B cell (primary cell): ENCODE data around the gene CSNK2A2. TPM values are rescaled to one million over a fixed set of nuclear protein-coding genes. Genes with fewer than 3 reads are reported as not detected.

ENCODE experiments used
- ATAC-seq: fragments of 200-7000 bp; cut with Tn5 transposase; one replicate; pipeline ENCODE4 v1.10.0; 2021; ENCODE audit warnings: low read depth, mild to moderate bottlenecking, moderate number of reproducible peaks, moderate library complexity
- CTCF ChIA-PET: fragments of 350-600 bp; sonication (Branson Sonifier 250); formaldehyde crosslinking; loops from one replicate; lab custom pipeline; 2021; ENCODE audit warnings: antibody characterized with exemption, inconsistent platforms; lab: Charles Lee
- POLR2A ChIA-PET: fragments of 350-600 bp; sonication (Branson Sonifier 250); formaldehyde crosslinking; loops from one replicate; lab custom pipeline; 2021; ENCODE audit warnings: antibody characterized with exemption; lab: Charles Lee
- DNase-seq: peaks from one replicate; pipeline ENCODE4 v3.0.0; 2013
- H2AFZ ChIP-seq: 2 replicates; pipeline ENCODE4 v1.6.1; 2012; ENCODE audit warnings: mild to moderate bottlenecking, low read depth, low read length; ENCODE audit not compliant: insufficient read depth, poor library complexity, severe bottlenecking
- H3K27ac ChIP-seq, 2 donors: 1 replicate in 1 of 2; 2 replicates in 1 of 2; pipeline ENCODE4 v1.5.1; 2012 to 2013; ENCODE audit warnings: low read length in 2 of 2, mild to moderate bottlenecking in 2 of 2, moderate library complexity in 1 of 2
- H3K27me3 ChIP-seq, 4 experiments: fragments of 200-600 bp in 1 of 4; sonication (generic) in 1 of 4; replicated peaks in 1 of 4; 1 replicate in 2 of 4; 2 replicates in 2 of 4; pipeline versions ENCODE4 v1.6.1 to v1.7.0; 2013 to 2016; ENCODE audit warnings: low read length in 3 of 4, mild to moderate bottlenecking in 2 of 4, mixed read lengths in 1 of 4, moderate library complexity in 1 of 4; ENCODE audit not compliant: insufficient read depth in 4 of 4, control insufficient read depth in 3 of 4; ENCODE audit errors: control extremely low read depth in 1 of 4
- H3K36me3 ChIP-seq, 2 experiments: replicated peaks in 1 of 2; 1 replicate in 1 of 2; 2 replicates in 1 of 2; pipeline versions ENCODE4 v1.6.1 to v1.7.1; 2013; ENCODE audit warnings: low read length in 1 of 2; ENCODE audit not compliant: insufficient read depth in 2 of 2, control insufficient read depth in 1 of 2; ENCODE audit errors: control extremely low read depth in 1 of 2, extremely low read depth in 1 of 2
- H3K4me1 ChIP-seq, 2 donors: fragments of 200-600 bp in 1 of 2; sonication (generic) in 1 of 2; 1 replicate in 1 of 2; 2 replicates in 1 of 2; pipeline versions ENCODE4 v1.5.1 to v1.6.1; 2013 to 2017; ENCODE audit warnings: low read length in 2 of 2; ENCODE audit not compliant: control insufficient read depth in 2 of 2, insufficient read depth in 2 of 2
- H3K4me2 ChIP-seq: replicated peaks from 2 replicates; pipeline ENCODE3; 2012; ENCODE audit warnings: mild to moderate bottlenecking, low read depth, low read length; ENCODE audit not compliant: poor library complexity, severe bottlenecking
- H3K4me3 ChIP-seq, 5 experiments: fragments of 200-600 bp in 1 of 5; sonication (generic) in 1 of 5; 1 replicate in 3 of 5; 2 replicates in 2 of 5; pipeline versions ENCODE4 v1.5.1 to v1.7.0; 2011 to 2016; ENCODE audit warnings: low read length in 4 of 5, mild to moderate bottlenecking in 4 of 5, low read depth in 2 of 5, control low read depth in 1 of 5, moderate library complexity in 1 of 5; ENCODE audit not compliant: insufficient read depth in 1 of 5; ENCODE audit errors: control extremely low read depth in 1 of 5, extremely low read depth in 1 of 5
- H3K79me2 ChIP-seq: fragments of 200-600 bp; sonication (generic); one replicate; pipeline ENCODE4 v1.6.0; 2016; ENCODE audit warnings: low read length; ENCODE audit not compliant: control insufficient read depth, insufficient read depth
- H3K9ac ChIP-seq: fragments of 200-600 bp; sonication (generic); 2 replicates; pipeline ENCODE4 v1.6.1; 2017; ENCODE audit warnings: mild to moderate bottlenecking, low read length, moderate library complexity
- H3K9me3 ChIP-seq, 3 donors: one replicate each; pipeline versions ENCODE4 v1.6.1 to v1.7.1; 2013; ENCODE audit warnings: low read length in 2 of 3; ENCODE audit not compliant: control insufficient read depth in 2 of 3, insufficient read depth in 1 of 3; ENCODE audit errors: control extremely low read depth in 1 of 3
- H4K20me1 ChIP-seq: 2 replicates; pipeline ENCODE4 v1.6.0; 2012; ENCODE audit warnings: mild to moderate bottlenecking, low read length; ENCODE audit not compliant: insufficient read depth, control insufficient read depth, poor library complexity, severe bottlenecking
- H3K27ac Mint-ChIP-seq: one replicate; pipeline ENCODE4 v1.8.0; 2021; ENCODE audit warnings: mixed read lengths
- H3K27me3 Mint-ChIP-seq: one replicate; pipeline ENCODE4 v1.8.0; 2021; ENCODE audit warnings: mixed read lengths
- H3K4me1 Mint-ChIP-seq: one replicate; pipeline ENCODE4 v1.8.0; 2021; ENCODE audit warnings: mixed read lengths
- H3K4me3 Mint-ChIP-seq: one replicate; pipeline ENCODE4 v1.8.0; 2021; ENCODE audit warnings: mixed read lengths
- H3K9me3 Mint-ChIP-seq: one replicate; pipeline ENCODE4 v1.8.0; 2022; ENCODE audit warnings: mixed read lengths; ENCODE audit not compliant: insufficient read depth
- CTCF ChIP-seq: fragments of 200-600 bp; IDR thresholded peaks from one replicate; pipeline ENCODE4 v1.8.0; 2022; ENCODE audit warnings: antibody characterized with exemption, mild to moderate bottlenecking
- EZH2 ChIP-seq: IDR thresholded peaks from 2 replicates; pipeline ENCODE4 v1.6.1; 2012; ENCODE audit warnings: borderline replicate concordance, low read depth, mild to moderate bottlenecking, moderate library complexity, low read length; ENCODE audit not compliant: insufficient read depth, poor library complexity, severe bottlenecking
- WGBS: methylation state at CpG from one replicate; pipeline ENCODE4 v1.1.5; 2013; ENCODE audit warnings: missing lambda C conversion rate; ENCODE audit not compliant: insufficient coverage; 5-methylcytosine and 5-hydroxymethylcytosine counted together
- intact Hi-C: fragments of 100-400 bp; cut with micrococcal nuclease; formaldehyde crosslinking; loops from one replicate; pipeline ENCODE4 v1.10.0; 2022
- polyA plus RNA-seq: library from polyadenylated mRNA; depleted of rRNA; stranded (reverse); fragments of >200 nt; gene quantifications from 2 replicates; pipeline ENCODE4 v1.2.3, GENCODE V29; 2012
- total RNA-seq, 2 donors: library from RNA; stranded (reverse); fragments of 120-200 nt in 1 of 2; gene quantifications; 1 replicate in 1 of 2; 2 replicates in 1 of 2; pipeline versions ENCODE4 v1.2.3 to v1.2.4, GENCODE V29; 2013 to 2022

The CSNK2A2 gene
- total and polyA plus RNA-seq, 2 donors (not counting 1 experiment from before 2014, with no cell fraction given), result 21.3 to 69.4 TPM

DNA sequence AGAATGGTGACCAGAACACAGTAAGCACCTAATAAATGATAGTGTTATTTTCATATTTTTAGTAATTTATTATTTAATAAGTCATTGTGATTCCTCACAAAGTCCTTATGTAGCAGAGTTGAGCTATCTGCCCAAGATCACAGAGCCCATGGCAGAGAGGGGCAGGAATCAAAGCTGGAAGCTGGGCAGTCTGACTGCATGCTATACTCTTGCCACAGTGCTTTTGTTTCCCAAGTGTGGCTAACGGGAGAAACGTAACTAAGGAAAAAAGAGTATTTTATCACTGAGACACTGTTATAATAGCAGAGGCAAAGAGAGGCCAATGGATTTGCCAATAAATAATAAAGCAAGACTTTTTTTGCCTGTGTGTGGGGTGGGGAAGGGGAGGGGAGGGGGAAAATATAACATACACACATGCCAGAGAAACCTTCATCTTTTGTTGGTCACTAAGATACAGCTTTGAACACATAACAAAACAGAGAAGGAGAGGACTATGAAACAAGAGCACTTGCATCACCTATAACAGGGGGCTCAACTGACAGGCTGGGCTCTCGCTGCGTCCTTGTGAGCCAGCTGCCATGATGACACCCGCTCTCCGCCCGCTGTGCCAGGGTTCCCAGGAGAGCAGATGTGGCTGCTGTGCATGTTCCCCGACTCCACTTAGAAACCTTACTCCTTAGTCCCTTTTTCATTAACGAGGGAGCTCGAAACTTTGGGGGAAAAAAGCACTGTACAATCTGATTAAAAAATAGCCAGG is 10.1 kb downstream of the CSNK2A2 start:
- H3K27me3 Mint-ChIP-seq, result no peaks in the 10 kb centered on the region
- Histone ChIP-seq H3K9ac (no peak overlapping the region), H2AFZ (no peak overlapping the region), H3K9me3 (no peaks in the 10 kb centered on the region), H4K20me1 (peaks cover 28% of the 10 kb centered on the region), H3K36me3 (peaks cover 0 to 76% of the 10 kb centered on the region in 2 experiments), H3K79me2 (peaks cover 11% of the 10 kb centered on the region), H3K4me2 (no peak overlapping the region), H3K4me1 (no peaks in the 10 kb centered on the region), H3K27ac (no peak overlapping the region), H3K4me3 (no peak overlapping the region), H3K27me3 (no peaks in the 10 kb centered on the region)
- ATAC-seq (no peak), DNase-seq (no peak)
- TF ChIP-seq CTCF, result no peak
- TF ChIP-seq EZH2, result no peak
- ChIA-PET CTCF (no interaction called here), POLR2A (no interaction called here)
- intact Hi-C loops, result no loop called here
- peaks cover 11% of the 10 kb centered on the region for H3K4me1 Mint-ChIP-seq
- no peaks in the 10 kb centered on the region for H3K9me3 Mint-ChIP-seq
- WGBS, result 95% methylated on average over 9 of the region's 10 CpGs
- no peak overlapping the region for H3K4me3 Mint-ChIP-seq
- no peak overlapping the region for H3K27ac Mint-ChIP-seq

GRCh38 chr16:58187092-58187491 is 10.8 kb downstream of the CSNK2A2 start:
- ChIA-PET POLR2A (no interaction called here), CTCF (no interaction called here)
- Mint-ChIP-seq H3K4me1 (peaks cover 8% of the 10 kb centered on the region), H3K27me3 (no peaks in the 10 kb centered on the region), H3K9me3 (no peaks in the 10 kb centered on the region), H3K27ac (no peak overlapping the region), H3K4me3 (no peak overlapping the region)
- Histone ChIP-seq H3K4me1 (no peaks in the 10 kb centered on the region), H3K36me3 (peaks cover 0 to 73% of the 10 kb centered on the region in 2 experiments), H3K9me3 (no peaks in the 10 kb centered on the region), H3K79me2 (peaks cover 11% of the 10 kb centered on the region), H4K20me1 (peaks cover 23% of the 10 kb centered on the region), H3K27ac (no peak overlapping the region), H3K4me2 (no peak overlapping the region), H2AFZ (no peak overlapping the region), H3K9ac (no peak overlapping the region), H3K4me3 (no peak overlapping the region), H3K27me3 (no peaks in the 10 kb centered on the region)
- ATAC-seq (no peak), DNase-seq (no peak)
- TF ChIP-seq EZH2 (no peak), CTCF (no peak)
- intact Hi-C loops, result no loop called here
